IgD-negative memory B cell (primary cell): ENCODE measurements around the gene AGBL5. TPM values are rescaled to one million over a fixed set of nuclear protein-coding genes. Genes with fewer than 3 reads are reported as not detected.
"Not testable (repeated sequence)": the region's sequence is repeated elsewhere in the genome, so short reads cannot be mapped to it uniquely, and the experiment has no call there.

ENCODE experiments used
- H3K27ac Mint-ChIP-seq, 3 donors: one replicate each; pipeline ENCODE4 v1.8.0; 2020 to 2022; ENCODE audit warnings: mild to moderate bottlenecking in 3 of 3, mixed read lengths in 3 of 3, moderate library complexity in 1 of 3
- H3K27me3 Mint-ChIP-seq: one replicate; pipeline ENCODE4 v1.8.0; 2021; ENCODE audit warnings: mixed read lengths
- H3K36me3 Mint-ChIP-seq: one replicate; pipeline ENCODE4 v1.8.0; 2020; ENCODE audit warnings: mild to moderate bottlenecking, mixed read lengths
- H3K4me1 Mint-ChIP-seq, 3 donors: one replicate each; pipeline ENCODE4 v1.8.0; 2020 to 2022; ENCODE audit warnings: mixed read lengths in 3 of 3, mild to moderate bottlenecking in 1 of 3
- H3K4me3 Mint-ChIP-seq, 4 donors: one replicate each; pipeline ENCODE4 v1.8.0; 2020 to 2022; ENCODE audit warnings: mild to moderate bottlenecking in 4 of 4, mixed read lengths in 4 of 4, moderate library complexity in 3 of 4
- H3K9me3 Mint-ChIP-seq, 3 donors: one replicate each; pipeline ENCODE4 v1.8.0; 2020 to 2021; ENCODE audit warnings: mixed read lengths in 3 of 3, mild to moderate bottlenecking in 1 of 3
- polyA plus RNA-seq: library from polyadenylated mRNA; unstranded; fragments of 300-500 nt; fragmentation: Illumina TruSeq; gene quantifications from one replicate; pipeline ENCODE4 v1.2.3, GENCODE V29; 2021

The AGBL5 gene
- polyA plus RNA-seq, 1 donor from 2014 or later = 10.8 TPM

GRCh38 chr2:27095427-27095744 lies 43.9 kb downstream of the AGBL5 start:
- H3K27ac Mint-ChIP-seq = no peak overlapping the region
- peaks cover 0 to 12% (median 6%) of the 10 kb centered on the region in 3 donors for H3K4me1 Mint-ChIP-seq
- H3K4me3 Mint-ChIP-seq = peak overlapping the region in 2 of 4 donors; percentile 85 to 90
- no peaks in the 10 kb centered on the region for H3K27me3 Mint-ChIP-seq
- H3K36me3 Mint-ChIP-seq = no peaks in the 10 kb centered on the region
- H3K9me3 Mint-ChIP-seq = no peaks in the 10 kb centered on the region

GRCh38 chr2:27095745-27096651 lies 44.5 kb downstream of the AGBL5 start:
- Mint-ChIP-seq H3K4me1 (peaks cover 0 to 12% (median 6%) of the 10 kb centered on the region in 3 donors), H3K9me3 (no peaks in the 10 kb centered on the region), H3K36me3 (no peaks in the 10 kb centered on the region), H3K27me3 (no peaks in the 10 kb centered on the region), H3K27ac (peak overlapping the region in 1 of 3 donors; percentile 10), H3K4me3 (peak overlapping the region in 3 of 4 donors; percentile 75 to 92 (median 90))

- H3K9me3 Mint-ChIP-seq = no peaks in the 10 kb centered on the region
- H3K4me3 Mint-ChIP-seq = peak overlapping the region in 1 of 4 donors; percentile 48
- H3K27me3 Mint-ChIP-seq = no peaks in the 10 kb centered on the region
- no peaks in the 10 kb centered on the region for H3K36me3 Mint-ChIP-seq
- H3K4me1 Mint-ChIP-seq = peaks cover 0 to 12% (median 6%) of the 10 kb centered on the region in 3 donors
- H3K27ac Mint-ChIP-seq = peak overlapping the region in 1 of 3 donors; percentile 71
These were observed 45.4 kb downstream of the AGBL5 start for GRCh38 chr2:27096748-27097297.

GRCh38 chr2:27097341-27097740 lies 45.9 kb downstream of the AGBL5 start:
- H3K4me1 Mint-ChIP-seq = peaks cover 0 to 12% (median 6%) of the 10 kb centered on the region in 3 donors
- no peaks in the 10 kb centered on the region for H3K9me3 Mint-ChIP-seq
- H3K4me3 Mint-ChIP-seq = peak overlapping the region in 1 of 4 donors; percentile 65
- H3K36me3 Mint-ChIP-seq = no peaks in the 10 kb centered on the region
- no peaks in the 10 kb centered on the region for H3K27me3 Mint-ChIP-seq
- H3K27ac Mint-ChIP-seq = no peak overlapping the region

GRCh38 chr2:27099334-27099955 lies 48.0 kb downstream of the AGBL5 start:
- Mint-ChIP-seq H3K36me3 (no peaks in the 10 kb centered on the region), H3K4me3 (no peak overlapping the region), H3K27ac (no peak overlapping the region), H3K4me1 (peaks cover 0 to 12% (median 6%) of the 10 kb centered on the region in 3 donors), H3K27me3 (no peaks in the 10 kb centered on the region), H3K9me3 (no peaks in the 10 kb centered on the region)

GRCh38 chr2:27100036-27100435 lies 48.6 kb downstream of the AGBL5 start:
- Mint-ChIP-seq H3K36me3 (no peaks in the 10 kb centered on the region), H3K4me1 (peaks cover 0 to 12% (median 6%) of the 10 kb centered on the region in 3 donors), H3K27ac (no peak overlapping the region), H3K4me3 (no peak overlapping the region), H3K9me3 (no peaks in the 10 kb centered on the region), H3K27me3 (no peaks in the 10 kb centered on the region)

- H3K4me3 Mint-ChIP-seq = no peak overlapping the region
- H3K4me1 Mint-ChIP-seq = peaks cover 0 to 1% (median 0%) of the 10 kb centered on the region in 3 donors
- peaks cover 1% of the 10 kb centered on the region for H3K27me3 Mint-ChIP-seq
- H3K9me3 Mint-ChIP-seq = no peaks in the 10 kb centered on the region
- H3K27ac Mint-ChIP-seq = no peak overlapping the region
- H3K36me3 Mint-ChIP-seq = no peaks in the 10 kb centered on the region
These were observed 50.9 kb downstream of the AGBL5 start for GRCh38 chr2:27102329-27102728.

GRCh38 chr2:27105981-27106380 lies 54.5 kb downstream of the AGBL5 start:
- Mint-ChIP-seq H3K9me3 (no peaks in the 10 kb centered on the region), H3K27ac (no peak overlapping the region), H3K27me3 (peaks cover 1% of the 10 kb centered on the region), H3K4me3 (no peak overlapping the region), H3K4me1 (no peaks in the 10 kb centered on the region), H3K36me3 (no peaks in the 10 kb centered on the region)

- Mint-ChIP-seq H3K27me3 (peaks cover 1% of the 10 kb centered on the region), H3K4me3 (no peak overlapping the region), H3K4me1 (no peaks in the 10 kb centered on the region), H3K9me3 (no peaks in the 10 kb centered on the region), H3K36me3 (no peaks in the 10 kb centered on the region), H3K27ac (no peak overlapping the region)
These were observed 56.8 kb downstream of the AGBL5 start for GRCh38 chr2:27108221-27108620.

GRCh38 chr2:27109083-27109482 lies 57.6 kb downstream of the AGBL5 start:
- peaks cover 1% of the 10 kb centered on the region for H3K27me3 Mint-ChIP-seq
- no peak overlapping the region for H3K4me3 Mint-ChIP-seq
- no peaks in the 10 kb centered on the region for H3K9me3 Mint-ChIP-seq
- no peaks in the 10 kb centered on the region for H3K4me1 Mint-ChIP-seq
- no peak overlapping the region for H3K27ac Mint-ChIP-seq
- no peaks in the 10 kb centered on the region for H3K36me3 Mint-ChIP-seq

GRCh38 chr2:27110603-27111352 lies 59.3 kb downstream of the AGBL5 start:
- not testable (repeated sequence) for H3K27ac Mint-ChIP-seq, H3K27me3 Mint-ChIP-seq, H3K4me3 Mint-ChIP-seq, H3K9me3 Mint-ChIP-seq, H3K36me3 Mint-ChIP-seq, H3K4me1 Mint-ChIP-seq

- H3K27me3 Mint-ChIP-seq, H3K4me3 Mint-ChIP-seq, H3K36me3 Mint-ChIP-seq, H3K27ac Mint-ChIP-seq, H3K4me1 Mint-ChIP-seq, H3K9me3 Mint-ChIP-seq: not testable (repeated sequence)
These were observed 60.1 kb downstream of the AGBL5 start for GRCh38 chr2:27111392-27112078.

GRCh38 chr2:27115519-27115918 lies 64.1 kb downstream of the AGBL5 start:
- Mint-ChIP-seq H3K4me1 (peaks cover 0 to 7% (median 5%) of the 10 kb centered on the region in 3 donors), H3K27me3 (peaks cover 20% of the 10 kb centered on the region), H3K9me3 (no peaks in the 10 kb centered on the region), H3K4me3 (no peak overlapping the region), H3K27ac (no peak overlapping the region), H3K36me3 (no peaks in the 10 kb centered on the region)

GRCh38 chr2:27117995-27118524 lies 66.6 kb downstream of the AGBL5 start:
- H3K36me3 Mint-ChIP-seq = no peaks in the 10 kb centered on the region
- H3K27me3 Mint-ChIP-seq = peaks cover 20% of the 10 kb centered on the region
- no peaks in the 10 kb centered on the region for H3K9me3 Mint-ChIP-seq

More at GRCh38 chr2:27117995-27118524, 66.6 kb downstream of the AGBL5 start:
- Mint-ChIP-seq H3K27ac (no peak overlapping the region), H3K4me3 (peak overlapping the region in 3 of 4 donors; percentile 36 to 60 (median 39)), H3K4me1 (peaks cover 2 to 9% (median 7%) of the 10 kb centered on the region in 3 donors)
